T47D (cell line): ENCODE data around the gene FHL2.
A peak's percentile ranks its signal among the peaks of the same experiment; 100 is the strongest.
"Not testable (repeated sequence)": the region's sequence is repeated elsewhere in the genome, so short reads cannot be mapped to it uniquely, and the experiment has no call there.

Experiments
- DNase-seq, 2 experiments: peaks; one replicate each; pipeline versions ENCODE4 v3.0.0 to v3.0.0-alpha.2; 2011 to 2012; ENCODE audit warnings: low read depth in 1 of 2, low spot score in 1 of 2
- JUND ChIP-seq: IDR thresholded peaks from 2 replicates; pipeline ENCODE4 v1.6.1; 2012; ENCODE audit warnings: low read depth
- in situ Hi-C: cut with HindIII; loops from 2 replicates; pipeline ENCODE4 v1.10.0; 2016; ENCODE audit warnings: low sequenced_read_pairs, low pct_unique_long_range_greater_than_20kb

Gene FHL2

DNA sequence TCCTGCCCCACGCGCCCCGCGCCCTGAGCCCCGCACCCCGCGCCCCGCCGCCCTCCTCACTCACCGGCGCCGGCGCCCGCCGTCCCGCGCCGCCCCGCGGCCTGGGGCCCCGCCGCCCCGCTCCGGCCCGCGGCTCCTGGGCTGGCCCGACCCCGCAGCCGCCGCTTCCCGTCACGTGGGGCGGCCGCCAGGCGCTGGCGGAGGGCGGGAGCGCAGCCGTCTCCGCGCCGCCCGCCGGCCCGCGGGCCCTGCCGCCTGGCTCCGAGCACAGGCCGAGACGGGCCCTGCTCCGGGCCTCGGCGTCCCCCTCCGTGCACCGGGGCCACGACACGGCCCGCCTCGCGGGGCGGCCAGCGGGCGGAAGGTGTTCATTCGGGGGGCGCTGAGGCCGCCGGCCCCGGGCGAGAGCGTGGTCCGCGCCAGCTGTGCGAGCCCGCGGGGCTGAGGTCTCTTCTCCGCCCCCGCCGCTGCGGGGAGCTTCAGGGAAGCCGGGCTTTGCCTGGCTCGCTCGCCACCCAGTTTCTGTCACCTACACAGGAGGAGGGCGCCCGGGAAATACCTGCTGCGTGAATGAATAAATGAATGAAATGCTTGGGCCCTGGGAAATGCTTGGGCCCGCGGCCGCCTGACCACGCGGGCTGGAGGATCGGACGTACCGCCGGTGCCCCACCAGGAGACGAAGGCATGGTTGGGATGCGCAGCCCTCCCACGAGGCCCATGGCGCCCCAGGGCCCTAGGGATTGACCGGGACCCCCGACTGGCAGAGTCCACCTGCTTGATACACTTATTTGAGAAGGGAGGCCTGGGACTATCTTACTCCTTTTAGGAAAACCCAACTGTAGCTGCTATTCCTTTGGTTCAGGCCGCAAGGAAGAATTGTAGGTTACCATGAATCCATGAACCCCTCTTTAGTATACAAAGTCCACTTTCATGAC, 69.0 kb downstream of the FHL2 start, which contains the start of gene TGFBRAP1:
TSS of gene TGFBRAP1 (minus strand) at position 175 of the 935 bp plus-strand sequence. CDS start 21,434 bp downstream, outside the sequence.
- DNase-seq = peak; percentile 45 to 47
- TF ChIP-seq JUND = no peak
- in situ Hi-C loops = no loop called here

DNA sequence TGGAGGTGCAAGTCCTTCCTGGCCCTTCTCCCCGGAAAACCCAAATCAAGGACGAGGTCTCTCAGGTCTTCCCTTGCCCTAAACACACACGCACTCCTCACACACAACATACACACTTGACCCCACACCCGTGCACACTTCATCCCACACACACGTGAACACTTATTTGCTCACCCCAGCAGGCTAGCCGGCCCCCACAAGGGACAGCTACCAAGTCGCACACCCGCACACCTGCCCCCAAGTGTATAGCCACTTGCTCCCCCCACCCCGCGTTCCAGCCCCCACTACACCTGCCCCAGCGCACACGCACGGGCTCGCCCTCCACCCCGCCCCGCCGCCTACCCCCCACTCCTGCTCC, 69.7 kb downstream of the FHL2 start:
- no peak for TF ChIP-seq JUND
- in situ Hi-C loops = no loop called here
- DNase-seq = no peak

DNA sequence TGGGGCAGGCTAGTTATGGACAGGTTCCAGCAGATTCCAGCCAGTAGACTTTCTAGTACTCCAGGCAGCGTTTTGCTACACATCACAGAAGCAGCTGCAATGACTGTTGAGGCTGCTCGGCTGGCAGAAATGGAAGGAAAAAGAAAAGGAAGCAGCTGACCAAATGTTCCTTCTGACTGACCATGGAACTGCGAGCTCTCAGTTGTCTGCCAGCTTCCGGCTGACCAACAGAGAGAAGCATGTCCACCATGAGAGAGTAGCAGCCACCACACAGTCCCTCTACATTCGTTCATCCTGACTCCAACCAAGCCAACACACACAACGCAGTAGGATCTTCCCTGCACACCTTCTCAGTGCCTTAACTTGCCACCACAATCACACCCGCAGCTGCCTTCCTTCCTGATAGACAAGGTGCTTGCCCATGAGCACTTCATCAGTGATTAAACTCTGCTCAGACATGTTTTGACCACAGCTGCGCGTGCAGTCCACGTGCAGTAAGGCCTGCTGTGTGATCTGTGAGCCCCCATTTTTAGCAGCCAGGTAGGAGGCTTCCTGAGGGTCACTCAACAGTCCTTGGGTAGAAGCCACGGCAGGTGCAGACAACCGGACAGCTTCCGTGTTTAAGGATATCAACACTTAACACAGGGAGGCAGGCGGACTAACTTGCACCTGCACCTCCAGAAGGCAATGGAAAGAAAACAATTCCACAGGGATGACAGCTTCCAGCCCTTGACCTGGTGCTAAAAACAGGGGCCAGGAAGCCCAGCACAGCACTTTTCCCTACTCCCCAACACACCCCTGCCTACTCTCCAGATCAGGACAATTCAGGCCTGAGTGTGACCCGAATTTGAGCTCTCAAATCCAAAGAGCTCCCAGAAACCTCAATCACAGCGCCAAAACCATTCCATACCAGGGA, 70.3 kb downstream of the FHL2 start:
- TF ChIP-seq JUND = no peak
- in situ Hi-C loops = no loop called here
- peak in 1 of 2 experiments; percentile 15 for DNase-seq

DNA sequence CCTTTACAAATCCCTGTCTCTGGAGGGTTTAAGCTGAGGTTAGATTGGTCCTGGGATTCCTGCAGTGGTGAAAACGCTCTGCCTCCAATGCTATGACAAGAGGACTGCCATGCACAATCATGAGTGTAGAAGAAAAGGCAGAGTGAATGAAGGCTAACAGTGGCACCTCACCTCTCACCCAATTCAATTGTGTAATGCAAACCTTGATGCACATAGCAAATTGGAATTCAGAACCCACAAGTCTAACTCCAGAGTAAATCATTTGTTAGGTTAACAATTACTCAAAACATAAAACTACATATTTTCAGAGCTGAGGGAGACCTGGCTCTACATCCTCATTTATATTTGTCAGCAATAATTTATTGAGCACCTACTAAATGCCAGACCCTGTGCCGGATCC, 71.2 kb downstream of the FHL2 start:
- DNase-seq = no peak
- in situ Hi-C loops = no loop called here
- TF ChIP-seq JUND = no peak

DNA sequence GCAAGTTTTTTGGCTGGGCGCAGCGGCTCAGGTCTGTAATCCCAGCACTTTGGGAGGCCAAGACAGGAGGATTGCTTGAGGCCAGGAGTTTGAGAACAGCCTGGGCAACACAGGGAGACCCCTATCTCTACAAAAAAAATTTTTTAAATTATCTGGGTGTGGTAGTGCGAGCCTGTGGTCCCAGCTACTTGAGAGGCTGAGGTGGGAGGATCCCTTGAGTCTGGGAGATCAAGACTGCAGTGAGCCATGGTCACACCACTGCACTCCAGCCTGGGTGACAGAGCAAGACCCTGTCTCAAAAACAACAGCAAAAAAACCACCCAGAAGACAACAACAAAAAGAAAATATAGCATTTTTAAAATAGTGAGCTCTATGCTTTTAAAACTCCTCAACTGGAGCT, 71.6 kb downstream of the FHL2 start:
- in situ Hi-C loops, DNase-seq: not testable (repeated sequence)

DNA sequence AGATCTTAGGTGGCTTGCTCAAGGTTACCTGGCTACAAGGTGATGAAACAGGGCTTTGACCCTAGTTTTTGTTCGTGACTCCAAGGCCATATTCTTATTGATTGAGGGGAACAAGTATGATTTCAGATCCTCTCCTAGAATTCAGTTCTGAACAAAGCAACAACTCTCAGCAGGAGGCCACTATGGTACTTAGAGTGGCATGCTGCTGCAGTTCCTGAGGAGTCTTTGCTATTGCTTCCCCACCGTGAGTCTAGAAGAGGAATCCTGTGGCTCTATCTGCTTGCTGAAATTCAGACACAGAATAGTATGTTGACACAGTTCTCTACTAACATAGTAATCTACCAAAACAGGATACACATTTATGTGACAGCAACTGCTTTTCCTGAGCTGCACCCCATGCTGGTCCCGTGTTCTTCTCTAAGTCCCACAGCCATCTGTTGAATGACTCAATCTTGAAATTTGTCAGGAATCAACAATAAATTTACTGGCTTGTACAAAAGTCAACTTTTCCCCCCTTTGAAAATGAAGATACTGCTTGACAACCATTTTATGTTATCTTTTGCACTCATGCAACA, 73.4 kb downstream of the FHL2 start:
- in situ Hi-C loops = no loop called here

DNA sequence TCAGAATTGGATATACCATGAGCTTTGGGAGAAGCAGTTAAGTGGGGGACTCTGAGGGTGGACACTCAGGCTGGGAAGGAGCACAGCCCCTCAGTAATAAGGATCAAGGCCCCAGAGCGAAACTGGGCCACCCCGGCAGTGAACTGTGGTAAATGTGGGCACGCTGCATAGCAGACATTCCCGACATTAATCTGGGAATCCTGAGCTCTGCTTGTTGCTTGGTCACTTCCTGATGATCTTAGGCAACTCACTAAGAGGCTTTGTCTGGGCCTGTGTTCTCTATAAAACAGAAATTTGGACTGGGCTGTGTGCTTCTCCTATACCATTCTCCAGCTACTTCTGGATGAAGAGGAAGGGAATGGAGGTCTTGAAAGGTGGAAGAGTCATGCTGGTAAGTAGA, 74.1 kb downstream of the FHL2 start:
- TF ChIP-seq JUND = no peak
- no peak for DNase-seq
- in situ Hi-C loops = no loop called here

More for the DNA sequence above, 73.4 kb downstream of the FHL2 start:
- TF ChIP-seq JUND = no peak
- DNase-seq = no peak

DNA sequence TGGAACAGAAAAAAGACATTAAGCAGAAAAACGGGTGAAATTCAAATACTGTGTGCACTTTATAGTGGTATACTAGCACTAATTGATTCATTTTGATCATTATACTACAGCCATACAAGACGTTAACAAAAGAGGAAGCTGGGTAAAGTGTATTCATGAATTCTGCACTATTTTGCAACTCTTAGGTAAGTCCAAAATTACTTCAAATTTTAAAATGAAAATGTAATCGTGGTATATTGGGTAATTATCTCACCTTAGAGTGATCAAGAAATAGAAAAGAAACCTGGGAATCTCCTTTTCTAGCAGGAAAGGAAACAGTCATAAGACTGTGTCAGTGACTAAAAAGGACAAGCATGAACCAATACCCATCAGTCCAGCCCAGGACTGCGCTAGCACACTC, 74.8 kb downstream of the FHL2 start:
- no peak for TF ChIP-seq JUND
- DNase-seq = no peak
- in situ Hi-C loops = no loop called here

DNA sequence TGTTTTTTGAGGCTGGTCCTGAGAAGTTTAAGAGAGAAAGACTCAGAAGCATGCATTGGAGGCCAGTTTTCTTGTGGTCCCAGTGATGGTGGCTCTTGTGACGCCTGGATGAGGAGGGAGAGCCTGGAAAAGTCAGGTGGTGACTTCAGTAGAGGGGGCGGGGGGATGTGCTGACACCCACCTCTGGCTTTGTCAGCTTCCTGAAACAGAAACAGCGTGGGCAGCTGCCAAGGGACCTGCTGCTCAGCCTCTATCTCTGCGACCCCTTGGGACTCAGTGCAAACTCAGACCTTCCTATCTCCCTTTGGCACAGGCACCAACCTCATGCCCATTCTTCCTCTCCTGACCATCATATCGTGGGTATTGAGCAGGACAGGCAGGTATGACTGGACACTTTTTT, 75.7 kb downstream of the FHL2 start:
- TF ChIP-seq JUND = no peak
- in situ Hi-C loops = no loop called here
- no peak for DNase-seq

DNA sequence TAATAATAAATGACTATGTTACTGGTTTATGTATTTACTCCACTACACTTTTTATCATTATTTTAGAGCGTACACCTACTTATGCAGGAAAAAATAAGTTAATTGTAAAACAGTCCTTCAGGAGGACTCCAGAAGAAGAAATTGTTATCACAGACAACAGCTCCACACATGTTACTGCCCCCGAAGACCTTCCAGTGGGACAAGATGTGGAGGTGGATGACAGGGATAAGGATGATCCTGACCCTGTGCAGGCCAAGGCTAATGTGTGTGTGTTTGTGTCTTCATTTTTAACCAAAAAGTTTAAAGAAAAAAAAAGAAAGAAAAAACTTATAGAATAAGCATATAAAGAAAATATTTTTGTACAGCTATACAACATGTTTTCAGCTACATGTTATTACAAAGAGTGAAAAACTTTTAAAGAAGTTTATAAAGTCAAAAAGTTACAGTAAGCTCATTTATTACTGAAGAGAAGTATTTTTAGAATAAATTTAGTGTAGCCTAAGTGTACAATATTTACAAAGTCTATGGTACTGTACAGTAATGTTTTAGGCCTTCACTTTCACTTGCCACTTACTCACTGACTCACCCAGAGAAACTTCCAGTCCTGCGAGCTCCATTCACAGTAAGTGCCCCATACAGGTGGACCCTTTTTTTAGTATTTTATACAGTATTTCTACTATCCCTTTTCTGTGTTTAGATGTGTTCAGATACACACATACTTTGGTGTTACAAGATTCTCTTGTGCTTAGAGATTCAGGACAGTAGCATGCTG, 76.8 kb downstream of the FHL2 start:
- TF ChIP-seq JUND = no peak
- in situ Hi-C loops = no loop called here
- DNase-seq = no peak

DNA sequence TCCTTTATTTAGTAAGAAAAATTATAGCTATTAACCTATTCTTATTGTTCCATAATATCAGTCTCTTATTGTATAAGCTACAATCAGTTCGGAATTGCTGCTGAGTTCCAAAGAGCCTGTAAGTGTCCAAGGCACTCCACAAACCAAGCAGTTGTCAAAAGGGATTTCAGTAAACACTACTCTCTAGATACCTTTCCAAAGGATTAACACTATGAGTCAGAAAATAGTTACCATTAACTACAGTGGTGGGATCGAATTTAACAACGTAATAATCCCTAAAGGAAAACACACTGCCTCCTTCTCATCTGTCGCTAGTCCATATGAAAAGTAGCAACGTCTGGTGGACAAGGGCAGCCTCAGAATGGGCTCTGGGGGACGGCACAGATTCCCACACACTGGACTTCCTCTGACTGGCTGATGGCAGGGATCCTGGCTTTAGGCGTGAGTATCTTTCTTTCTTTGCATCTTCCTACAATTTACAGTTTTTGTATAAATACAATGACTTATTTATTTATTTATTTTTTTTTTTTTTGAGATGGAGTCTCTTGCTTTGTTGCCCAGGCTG, 78.1 kb downstream of the FHL2 start:
- no peak for DNase-seq

DNA sequence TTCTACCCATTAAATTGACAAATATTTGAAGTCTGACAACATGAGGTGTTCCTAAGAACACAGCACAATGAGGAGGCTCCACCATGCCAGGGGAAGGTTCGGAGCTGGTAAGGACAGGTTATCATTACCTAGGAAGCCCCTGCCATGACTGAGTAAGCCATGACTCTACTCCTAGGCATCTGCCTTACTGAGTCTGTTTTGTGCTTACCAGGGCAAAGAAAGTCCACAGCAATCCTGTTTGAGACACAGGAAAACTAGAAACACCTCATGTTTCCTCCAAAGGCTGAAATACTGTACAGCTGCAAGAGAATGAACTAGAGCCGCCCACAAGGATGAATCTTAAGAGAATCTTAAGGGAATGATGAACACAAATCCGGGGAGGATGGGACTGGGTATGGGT, 80.9 kb downstream of the FHL2 start:
- no peak for DNase-seq
- TF ChIP-seq JUND = no peak
- in situ Hi-C loops = no loop called here

More for the DNA sequence above, 78.1 kb downstream of the FHL2 start:
- no peak for TF ChIP-seq JUND
- in situ Hi-C loops = no loop called here
